Gastroesophageal sphincter (tissue), 3 donors: ENCODE results near the gene CREBRF.

Source experiments
- CTCF ChIP-seq, 4 experiments: fragments of 200-600 bp in 2 of 4; fragments of 450-650 bp in 2 of 4; sonication (generic) in 1 of 4; IDR thresholded peaks; one replicate each; pipeline ENCODE4 v1.5.1; 2017 to 2019; ENCODE audit warnings: antibody characterized with exemption in 4 of 4, mild to moderate bottlenecking in 2 of 4, moderate library complexity in 2 of 4
- POLR2AphosphoS5 ChIP-seq: sonication (generic); formaldehyde crosslinking; IDR thresholded peaks from one replicate; pipeline ENCODE4 v1.6.1; 2017; ENCODE audit warnings: antibody characterized with exemption

- TF ChIP-seq CTCF (IDR thresholded peaks at IDR 0.05) (no peak), POLR2AphosphoS5 (no peak)
Observed at GRCh38 chr5:173178369-173178910, 122.3 kb downstream of the CREBRF start.
